IMR-90 (cell line): ENCODE measurements around the gene CSDE1. TPM values are rescaled to one million over a fixed set of nuclear protein-coding genes. Genes with fewer than 3 reads are reported as not detected.

Experiments
- ATAC-seq: fragments of 200-7000 bp; cut with Tn5 transposase; 2 replicates; pipeline ENCODE4 v1.9.1; 2020; ENCODE audit warnings: low read depth, mild to moderate bottlenecking, moderate library complexity
- BruUV-seq: library from RNA; stranded (reverse); fragments of 400-500 nt; replicated peaks from 2 replicates; lab custom pipeline; 2021; lab: Mats Ljungman, UMichigan
- CTCF ChIA-PET: fragments of 300-600 bp; formaldehyde crosslinking; extraction: SDS; loops from one replicate; lab custom pipeline; 2021; ENCODE audit warnings: antibody characterized with exemption; lab: Yijun Ruan, JAX
- POLR2A ChIA-PET: fragments of 300-600 bp; sonication (Branson Sonifier 250); formaldehyde crosslinking; loops from one replicate; lab custom pipeline; 2022; ENCODE audit warnings: antibody characterized with exemption; ENCODE audit not compliant: unreplicated experiment; lab: Charles Lee
- DNase-seq: peaks from one replicate; pipeline ENCODE4 v3.0.0; 2013
- H2AFZ ChIP-seq: replicated peaks from 2 replicates; pipeline ENCODE3; 2013; ENCODE audit warnings: low read length, mild to moderate bottlenecking; ENCODE audit not compliant: poor library complexity
- H2AK5ac ChIP-seq: 2 replicates; pipeline ENCODE4 v1.6.1; 2013; ENCODE audit warnings: low read depth, low read length, inconsistent platforms
- H2AK9ac ChIP-seq: replicated peaks from 2 replicates; pipeline ENCODE3; 2013; ENCODE audit warnings: mild to moderate bottlenecking, low read depth, low read length, moderate library complexity; ENCODE audit not compliant: poor library complexity
- H2BK120ac ChIP-seq: 2 replicates; pipeline ENCODE4 v1.6.1; 2013; ENCODE audit warnings: low read depth, low read length, inconsistent platforms
- H2BK15ac ChIP-seq: 3 replicates; pipeline ENCODE4 v1.6.1; 2013; ENCODE audit warnings: low read depth, low read length, inconsistent platforms
- H2BK20ac ChIP-seq: 2 replicates; pipeline ENCODE4 v1.6.1; 2013; ENCODE audit warnings: low read depth, mild to moderate bottlenecking, inconsistent platforms, low read length, moderate library complexity
- H2BK5ac ChIP-seq: 2 replicates; pipeline ENCODE4 v1.6.1; 2013; ENCODE audit warnings: mild to moderate bottlenecking, low read depth, low read length, inconsistent platforms; ENCODE audit not compliant: poor library complexity, severe bottlenecking
- H3K14ac ChIP-seq: replicated peaks from 2 replicates; pipeline ENCODE4 v1.6.1; 2013; ENCODE audit warnings: low read depth, low read length, inconsistent platforms
- H3K18ac ChIP-seq: 2 replicates; pipeline ENCODE4 v1.6.1; 2013; ENCODE audit warnings: low read depth, low read length, control low read depth
- H3K23ac ChIP-seq: 2 replicates; pipeline ENCODE4 v1.6.1; 2013; ENCODE audit warnings: low read depth, low read length, inconsistent platforms
- H3K27ac ChIP-seq: 2 replicates; pipeline ENCODE4 v1.5.1; 2013; ENCODE audit warnings: mild to moderate bottlenecking, control low read depth, low read length; ENCODE audit not compliant: insufficient read depth
- H3K27me3 ChIP-seq: 2 replicates; pipeline ENCODE4 v1.6.1; 2013; ENCODE audit warnings: low read length; ENCODE audit not compliant: control insufficient read depth, insufficient read depth
- H3K36me3 ChIP-seq: 2 replicates; pipeline ENCODE4 v1.6.1; 2013; ENCODE audit warnings: low read length, mixed read lengths; ENCODE audit not compliant: control insufficient read depth, insufficient read depth
- H3K4ac ChIP-seq: 2 replicates; pipeline ENCODE4 v1.6.1; 2013; ENCODE audit warnings: low read depth, low read length, inconsistent platforms
- H3K4me1 ChIP-seq: 2 replicates; pipeline ENCODE4 v1.6.1; 2013; ENCODE audit warnings: low read length, mixed read lengths; ENCODE audit not compliant: control insufficient read depth, insufficient read depth
- H3K4me2 ChIP-seq: 2 replicates; pipeline ENCODE4 v1.6.1; 2013; ENCODE audit warnings: low read depth, mild to moderate bottlenecking, control low read depth, low read length, moderate library complexity
- H3K4me3 ChIP-seq: 2 replicates; pipeline ENCODE4 v1.5.1; 2013; ENCODE audit warnings: low read depth, mild to moderate bottlenecking, control low read depth, low read length, moderate library complexity; ENCODE audit not compliant: insufficient read depth
- H3K56ac ChIP-seq: 2 replicates; pipeline ENCODE4 v1.6.1; 2013; ENCODE audit warnings: low read length, inconsistent platforms; ENCODE audit not compliant: insufficient read depth; ENCODE audit errors: extremely low read depth
- H3K79me1 ChIP-seq, 2 experiments: 2 replicates each; pipeline ENCODE4 v1.6.1; 2013; ENCODE audit warnings: low read length in 2 of 2, inconsistent platforms in 1 of 2, low read depth in 1 of 2
- H3K9ac ChIP-seq: 2 replicates; pipeline ENCODE4 v1.6.1; 2013; ENCODE audit warnings: low read depth, low read length, control low read depth
- H3K9me1 ChIP-seq: 2 replicates; pipeline ENCODE4 v1.6.1; 2013; ENCODE audit warnings: low read length, inconsistent platforms; ENCODE audit not compliant: insufficient read depth
- H3K9me3 ChIP-seq: 2 replicates; pipeline ENCODE4 v1.6.1; 2013; ENCODE audit warnings: low read length; ENCODE audit not compliant: control insufficient read depth, insufficient read depth
- H4K20me1 ChIP-seq: 2 replicates; pipeline ENCODE4 v1.6.1; 2013; ENCODE audit warnings: low read length, inconsistent platforms; ENCODE audit not compliant: insufficient read depth
- H4K5ac ChIP-seq: 2 replicates; pipeline ENCODE4 v1.6.1; 2013; ENCODE audit warnings: mild to moderate bottlenecking, low read depth, low read length, control low read depth
- H4K8ac ChIP-seq, 2 experiments: 2 replicates each; pipeline ENCODE4 v1.6.1; 2013; ENCODE audit warnings: low read depth in 2 of 2, low read length in 2 of 2, control low read depth in 1 of 2, inconsistent platforms in 1 of 2
- H4K91ac ChIP-seq: 2 replicates; pipeline ENCODE4 v1.6.1; 2013; ENCODE audit warnings: low read depth, low read length, inconsistent platforms; ENCODE audit not compliant: insufficient read depth
- ELK1 ChIP-seq: fragments of 150-350 bp; IDR thresholded peaks from 2 replicates; pipeline ENCODE4 v1.6.1; 2016; ENCODE audit warnings: low read depth, mild to moderate bottlenecking, low read length, moderate library complexity, borderline replicate concordance
- MAZ ChIP-seq: IDR thresholded peaks from 2 replicates; pipeline ENCODE4 v1.6.1; 2012; ENCODE audit warnings: low read depth, mild to moderate bottlenecking, low read length, improper control_type of control experiment, moderate library complexity, borderline replicate concordance
- MXI1 ChIP-seq: IDR thresholded peaks from 2 replicates; pipeline ENCODE4 v1.6.1; 2012; ENCODE audit warnings: low read depth, mild to moderate bottlenecking, low read length, moderate library complexity, borderline replicate concordance
- NFE2L2 ChIP-seq: fragments of 150-350 bp; IDR thresholded peaks from 2 replicates; pipeline ENCODE4 v1.6.1; 2016; ENCODE audit warnings: low read depth, mild to moderate bottlenecking, low read length
- POLR2A ChIP-seq: IDR thresholded peaks from 2 replicates; pipeline ENCODE4 v1.6.1; 2012; ENCODE audit warnings: mild to moderate bottlenecking, low read depth, low read length
- RAD21 ChIP-seq: IDR thresholded peaks from 2 replicates; pipeline ENCODE4 v1.6.1; 2012; ENCODE audit warnings: low read length, improper control_type of control experiment
- RCOR1 ChIP-seq: IDR thresholded peaks from 2 replicates; pipeline ENCODE4 v1.6.1; 2012; ENCODE audit warnings: mild to moderate bottlenecking, low read length, improper control_type of control experiment; ENCODE audit not compliant: insufficient replicate concordance
- RFX5 ChIP-seq: IDR thresholded peaks from 2 replicates; pipeline ENCODE4 v1.8.0; 2012; ENCODE audit warnings: low read depth, mild to moderate bottlenecking, low read length, moderate library complexity
- SMC3 ChIP-seq: fragments of 150-350 bp; IDR thresholded peaks from 2 replicates; pipeline ENCODE4 v1.6.1; 2016; ENCODE audit warnings: low read depth, mild to moderate bottlenecking, antibody characterized with exemption, low read length, moderate library complexity
- USF2 ChIP-seq: fragments of 150-350 bp; IDR thresholded peaks from 2 replicates; pipeline ENCODE4 v1.6.1; 2017; ENCODE audit warnings: mild to moderate bottlenecking, antibody characterized with exemption, low read length, low read depth
- WGBS, 2 experiments: methylation state at CpG; one replicate each; pipeline versions ENCODE4 v1.1.5 to v1.1.7; 2013; ENCODE audit warnings: missing lambda C conversion rate in 2 of 2; ENCODE audit not compliant: insufficient read length in 1 of 2; ENCODE audit errors: extremely low coverage in 2 of 2; 5-methylcytosine and 5-hydroxymethylcytosine counted together
- dilution Hi-C: fragments of 300-500 bp; cut with HindIII; formaldehyde crosslinking; loops from one replicate; pipeline ENCODE4 v1.14.3; 2018; ENCODE audit warnings: low sequenced_read_pairs; ENCODE audit not compliant: unreplicated experiment
- in situ Hi-C: fragments of 300-500 bp; cut with MboI; formaldehyde crosslinking; loops from 3 replicates; pipeline ENCODE4 v1.14.3; 2019; ENCODE audit warnings: low sequenced_read_pairs, inconsistent platforms, mixed read lengths
- intact Hi-C: fragments of 100-400 bp; cut with micrococcal nuclease; formaldehyde crosslinking; loops from 2 replicates; pipeline ENCODE4 v1.10.0; 2022
- polyA plus RNA-seq, 3 experiments: library from polyadenylated mRNA; depleted of rRNA; stranded (reverse); fragments of >200 nt; gene quantifications; 2 replicates each; pipeline ENCODE4 v1.2.3, GENCODE V29; 2012; ENCODE audit warnings: low replicate concordance in 1 of 3
- total RNA-seq: library from RNA; depleted of rRNA; stranded (reverse); fragments of >200 nt; gene quantifications from 2 replicates; pipeline ENCODE4 v1.2.3, GENCODE V29; 2012

The CSDE1 gene
- total and polyA plus RNA-seq, 2 of the 4 experiments (the other 2 are of a cell fraction) = 190 to 879 TPM

GRCh38 chr1:114770989-114771388, 13.2 kb upstream of the CSDE1 start:
- H2BK15ac ChIP-seq = no peak overlapping the region
- no peak overlapping the region for H3K9ac ChIP-seq
- H2BK20ac ChIP-seq = no peak overlapping the region
- no peak overlapping the region for H3K27ac ChIP-seq
- no peak overlapping the region for H2BK5ac ChIP-seq
- ATAC-seq (no peak), DNase-seq (no peak)
- no peak overlapping the region for H4K8ac ChIP-seq
- no peak overlapping the region for H2AK9ac ChIP-seq
- TF ChIP-seq USF2 (no peak), SMC3 (no peak), ELK1 (no peak), NFE2L2 (no peak), MXI1 (no peak), RFX5 (no peak), POLR2A (no peak), RCOR1 (no peak), RAD21 (no peak), MAZ (no peak)
- H2BK120ac ChIP-seq = no peak overlapping the region
- H3K4ac ChIP-seq = no peak overlapping the region
- H4K91ac ChIP-seq = no peak overlapping the region
- H2AK5ac ChIP-seq = no peak overlapping the region
- no peaks in the 10 kb centered on the region for H3K9me3 ChIP-seq
- BruUV-seq = no TSS peak
- ChIA-PET POLR2A (no interaction called here), CTCF (no interaction called here)
- no peak overlapping the region for H3K14ac ChIP-seq
- no peaks in the 10 kb centered on the region for H4K20me1 ChIP-seq
- WGBS, 2 experiments = no CpG with 5 or more reads among the region's 1 CpG
- H3K27me3 ChIP-seq = no peaks in the 10 kb centered on the region
- no peak overlapping the region for H3K4me3 ChIP-seq
- H3K56ac ChIP-seq = no peak overlapping the region
- no peaks in the 10 kb centered on the region for H3K4me1 ChIP-seq
- H3K36me3 ChIP-seq = peaks cover 11% of the 10 kb centered on the region
- intact Hi-C loops (no loop called here), dilution Hi-C loops (no loop called here), in situ Hi-C loops (no loop called here)
- no peak overlapping the region for H3K23ac ChIP-seq
- no peak overlapping the region for H3K18ac ChIP-seq
- H2AFZ ChIP-seq = no peak overlapping the region
- no peak overlapping the region for H3K4me2 ChIP-seq
- no peaks in the 10 kb centered on the region for H3K9me1 ChIP-seq
- H4K5ac ChIP-seq = no peak overlapping the region
- H3K79me1 ChIP-seq = peaks cover 0 to 3% of the 10 kb centered on the region in 2 experiments; a peak in 1 of 4 replicates
